ENCODE measurements around the gene ALOX15.

DNA sequence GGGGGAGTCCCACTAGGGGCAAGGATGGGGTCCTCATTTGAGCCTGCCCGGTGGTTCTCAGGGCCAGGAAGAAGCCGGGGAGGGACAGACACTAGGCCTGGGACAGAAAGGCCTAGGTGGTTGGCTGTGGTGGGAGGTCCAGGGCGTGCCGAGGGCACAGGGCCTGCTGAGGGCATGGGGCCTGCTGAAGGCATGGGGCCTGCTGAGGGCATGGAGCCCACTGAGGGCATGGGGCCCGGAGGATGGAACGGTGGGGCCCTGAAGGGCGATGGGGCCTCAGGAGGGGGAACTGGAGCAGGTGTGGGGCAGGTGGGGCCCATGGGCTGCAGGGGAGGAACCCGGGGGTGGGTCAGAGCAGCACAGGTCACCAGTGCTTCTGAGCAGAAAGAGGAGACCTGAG is 31.3 kb upstream of the ALOX15 start:
- TF ChIP-seq, protein P1, sequence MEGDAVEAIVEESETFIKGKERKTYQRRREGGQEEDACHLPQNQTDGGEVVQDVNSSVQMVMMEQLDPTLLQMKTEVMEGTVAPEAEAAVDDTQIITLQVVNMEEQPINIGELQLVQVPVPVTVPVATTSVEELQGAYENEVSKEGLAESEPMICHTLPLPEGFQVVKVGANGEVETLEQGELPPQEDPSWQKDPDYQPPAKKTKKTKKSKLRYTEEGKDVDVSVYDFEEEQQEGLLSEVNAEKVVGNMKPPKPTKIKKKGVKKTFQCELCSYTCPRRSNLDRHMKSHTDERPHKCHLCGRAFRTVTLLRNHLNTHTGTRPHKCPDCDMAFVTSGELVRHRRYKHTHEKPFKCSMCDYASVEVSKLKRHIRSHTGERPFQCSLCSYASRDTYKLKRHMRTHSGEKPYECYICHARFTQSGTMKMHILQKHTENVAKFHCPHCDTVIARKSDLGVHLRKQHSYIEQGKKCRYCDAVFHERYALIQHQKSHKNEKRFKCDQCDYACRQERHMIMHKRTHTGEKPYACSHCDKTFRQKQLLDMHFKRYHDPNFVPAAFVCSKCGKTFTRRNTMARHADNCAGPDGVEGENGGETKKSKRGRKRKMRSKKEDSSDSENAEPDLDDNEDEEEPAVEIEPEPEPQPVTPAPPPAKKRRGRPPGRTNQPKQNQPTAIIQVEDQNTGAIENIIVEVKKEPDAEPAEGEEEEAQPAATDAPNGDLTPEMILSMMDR (IDR thresholded peaks at IDR 0.05; ENCODE audit: low read depth, low read length), result no peak
- no peak for TF ChIP-seq POLR2A (IDR thresholded peaks at IDR 0.05; ENCODE audit: extremely low read depth, insufficient read length)

Measured in NB4 (cell line).